Activated T-cell treated with anti-CD3 and anti-CD28 coated beads for 48 hours (primary cell): ENCODE data around the gene MMP7.

ENCODE experiments used
- DNase-seq: peaks from one replicate; pipeline ENCODE4 v3.0.0-alpha.2; 2020; ENCODE audit warnings: low read depth

MMP7 gene

GRCh38 chr11:102494216-102494615 is 36.3 kb downstream of the MMP7 start:
- DNase-seq = no peak

GRCh38 chr11:102493524-102493923 is 37.0 kb downstream of the MMP7 start:
- no peak for DNase-seq

- no peak for DNase-seq
Observed at GRCh38 chr11:102491969-102492368, 38.6 kb downstream of the MMP7 start.

- no peak for DNase-seq
Observed at GRCh38 chr11:102489186-102490145, 41.1 kb downstream of the MMP7 start.

- no peak for DNase-seq
Observed at GRCh38 chr11:102488208-102488607, 42.3 kb downstream of the MMP7 start.

- no peak for DNase-seq
Observed at GRCh38 chr11:102487214-102487613, 43.3 kb downstream of the MMP7 start.

GRCh38 chr11:102486584-102486983 is 44.0 kb downstream of the MMP7 start:
- no peak for DNase-seq

- DNase-seq = no peak
Observed at GRCh38 chr11:102485095-102485722, 45.3 kb downstream of the MMP7 start.

- no peak for DNase-seq
Observed at GRCh38 chr11:102482433-102482832, 48.1 kb downstream of the MMP7 start.

GRCh38 chr11:102479733-102480132 is 50.8 kb downstream of the MMP7 start:
- no peak for DNase-seq

- no peak for DNase-seq
Observed at GRCh38 chr11:102478673-102479299, 51.8 kb downstream of the MMP7 start.

- DNase-seq = no peak
Observed at GRCh38 chr11:102476812-102477211, 53.7 kb downstream of the MMP7 start.

- DNase-seq = no peak
Observed at GRCh38 chr11:102476069-102476468, 54.5 kb downstream of the MMP7 start.

GRCh38 chr11:102473543-102473942 is 57.0 kb downstream of the MMP7 start:
- no peak for DNase-seq

GRCh38 chr11:102472127-102472526 is 58.4 kb downstream of the MMP7 start:
- no peak for DNase-seq

- no peak for DNase-seq
Observed at GRCh38 chr11:102471474-102471873, 59.1 kb downstream of the MMP7 start.
